ENCODE data around the gene MIDN.

MIDN gene

GRCh38 chr19:1285737-1286360 is 37.5 kb downstream of the MIDN start, which contains the start of gene EFNA2:
Gene EFNA2, plus strand, starts transcription at chr19:1285873. Its CDS starts 296 bp downstream, at chr19:1286169.
- no peak within 1 kb of the TSS for H3K4me3 ChIP-seq (ENCODE audit: low read depth, low read length)
- no peak for TF ChIP-seq CTCF (IDR thresholded peaks at IDR 0.05; ENCODE audit: low read depth, low read length)

GRCh38 chr19:1286487-1287353 is 38.3 kb downstream of the MIDN start:
- H3K4me3 ChIP-seq (ENCODE audit: low read depth, low read length): no peak overlapping the region
- TF ChIP-seq CTCF (IDR thresholded peaks at IDR 0.05; ENCODE audit: low read depth, low read length): no peak

GRCh38 chr19:1287354-1288225 is 39.2 kb downstream of the MIDN start:
- TF ChIP-seq CTCF (IDR thresholded peaks at IDR 0.05; ENCODE audit: low read depth, low read length): no peak
- H3K4me3 ChIP-seq (ENCODE audit: low read depth, low read length): no peak overlapping the region

- no peak for TF ChIP-seq CTCF (IDR thresholded peaks at IDR 0.05; ENCODE audit: low read depth, low read length)
- H3K4me3 ChIP-seq (ENCODE audit: low read depth, low read length): no peak overlapping the region
Observed at GRCh38 chr19:1288226-1288612, 39.8 kb downstream of the MIDN start.

GRCh38 chr19:1288833-1289685 is 40.7 kb downstream of the MIDN start:
- TF ChIP-seq CTCF (IDR thresholded peaks at IDR 0.05; ENCODE audit: low read depth, low read length): no peak
- no peak overlapping the region for H3K4me3 ChIP-seq (ENCODE audit: low read depth, low read length)

GRCh38 chr19:1289686-1290025 is 41.3 kb downstream of the MIDN start:
- TF ChIP-seq CTCF (IDR thresholded peaks at IDR 0.05; ENCODE audit: low read depth, low read length): no peak
- no peak overlapping the region for H3K4me3 ChIP-seq (ENCODE audit: low read depth, low read length)
